Neural progenitor cell (in vitro differentiated cells): Measurements from ENCODE around the gene RPA1. TPM values are rescaled to one million over a fixed set of nuclear protein-coding genes. Genes with fewer than 3 reads are reported as not detected.
A peak's percentile ranks its signal among the peaks of the same experiment; 100 is the strongest.

Experiments
- DNase-seq: peaks from one replicate; pipeline ENCODE4 v3.0.0-alpha.2; 2016; ENCODE audit warnings: low spot score
- H2AFZ ChIP-seq: fragments of 200-600 bp; sonication (generic); replicated peaks from 2 replicates; pipeline ENCODE4 v1.6.1; 2016; ENCODE audit warnings: antibody characterized with exemption
- H3F3A ChIP-seq: fragments of 200-600 bp; sonication (generic); 2 replicates; pipeline ENCODE4 v1.6.1; 2016; ENCODE audit warnings: antibody characterized with exemption, low read depth
- H3K27ac ChIP-seq: fragments of 200-600 bp; sonication (generic); 2 replicates; pipeline ENCODE4 v1.5.1; 2016; ENCODE audit warnings: mild to moderate bottlenecking
- H3K27me3 ChIP-seq: fragments of 200-600 bp; sonication (generic); 2 replicates; pipeline ENCODE4 v1.6.1; 2016; ENCODE audit warnings: mild to moderate bottlenecking, moderate library complexity
- H3K36me3 ChIP-seq: fragments of 200-600 bp; sonication (generic); 2 replicates; pipeline ENCODE4 v1.5.1; 2016
- H3K4me1 ChIP-seq: fragments of 200-600 bp; sonication (generic); 2 replicates; pipeline ENCODE4 v1.6.1; 2016; ENCODE audit warnings: mixed run types
- H3K4me2 ChIP-seq: fragments of 200-600 bp; sonication (generic); 2 replicates; pipeline ENCODE4 v1.6.1; 2016
- H3K4me3 ChIP-seq: fragments of 200-600 bp; sonication (generic); 2 replicates; pipeline ENCODE4 v1.5.1; 2016
- H3K79me2 ChIP-seq: fragments of 200-600 bp; sonication (generic); 2 replicates; pipeline ENCODE4 v1.6.1; 2016; ENCODE audit warnings: low read depth
- H3K9ac ChIP-seq: fragments of 200-600 bp; sonication (generic); 2 replicates; pipeline ENCODE4 v1.6.1; 2016
- H3K9me3 ChIP-seq: fragments of 200-600 bp; sonication (generic); 2 replicates; pipeline ENCODE4 v1.5.1; 2016; ENCODE audit warnings: low read depth
- H4K20me1 ChIP-seq: fragments of 200-600 bp; sonication (generic); 2 replicates; pipeline ENCODE4 v1.6.1; 2016; ENCODE audit warnings: low read depth
- H3K27ac Mint-ChIP-seq: 3 replicates; pipeline ENCODE4 v1.8.0; 2021; ENCODE audit warnings: mixed read lengths
- H3K27me3 Mint-ChIP-seq: 2 replicates; pipeline ENCODE4 v1.8.0; 2022; ENCODE audit warnings: low read depth, mild to moderate bottlenecking, inconsistent platforms, moderate library complexity, mixed read lengths; ENCODE audit not compliant: insufficient read depth
- H3K36me3 Mint-ChIP-seq: 3 replicates; pipeline ENCODE4 v1.8.0; 2021; ENCODE audit warnings: mixed read lengths
- H3K4me1 Mint-ChIP-seq: 3 replicates; pipeline ENCODE4 v1.8.0; 2021; ENCODE audit warnings: mixed read lengths
- H3K4me3 Mint-ChIP-seq: 3 replicates; pipeline ENCODE4 v1.8.0; 2021; ENCODE audit warnings: mild to moderate bottlenecking, moderate library complexity, mixed read lengths
- H3K9me3 Mint-ChIP-seq: 3 replicates; pipeline ENCODE4 v1.8.0; 2020; ENCODE audit warnings: mixed read lengths
- CTCF ChIP-seq: fragments of 200-600 bp; sonication (generic); IDR thresholded peaks from 2 replicates; pipeline ENCODE4 v1.5.1; 2017; ENCODE audit warnings: antibody characterized with exemption, mild to moderate bottlenecking
- EZH2 ChIP-seq: fragments of 200-600 bp; sonication (generic); IDR thresholded peaks from 2 replicates; pipeline ENCODE4 v1.6.1; 2017; ENCODE audit warnings: antibody characterized with exemption, mild to moderate bottlenecking, moderate library complexity
- EZH2phosphoT487 ChIP-seq: fragments of 200-600 bp; sonication (generic); IDR thresholded peaks from 2 replicates; pipeline ENCODE4 v1.6.1; 2017; ENCODE audit warnings: antibody characterized with exemption
- total RNA-seq: library from RNA; depleted of rRNA; stranded (reverse); fragments of >200 nt; gene quantifications from 2 replicates; pipeline ENCODE4 v1.2.3, GENCODE V29; 2015; ENCODE audit warnings: low replicate concordance

Gene RPA1
- total RNA-seq, 1 donor from 2014 or later, result 94.4 TPM

- Mint-ChIP-seq H3K4me1 (peaks cover 45% of the 10 kb centered on the region), H3K27me3 (peaks cover 5% of the 10 kb centered on the region), H3K27ac (peak overlapping the region; percentile 96), H3K9me3 (no peaks in the 10 kb centered on the region), H3K4me3 (peak overlapping the region; percentile 9), H3K36me3 (no peaks in the 10 kb centered on the region)
- Histone ChIP-seq H4K20me1 (no peaks in the 10 kb centered on the region), H3K9me3 (no peaks in the 10 kb centered on the region), H2AFZ (peak overlapping the region; percentile 23), H3K27ac (peak overlapping the region; percentile 62), H3K4me3 (no peak overlapping the region), H3K27me3 (no peaks in the 10 kb centered on the region), H3K79me2 (no peaks in the 10 kb centered on the region), H3K9ac (no peak overlapping the region), H3F3A (peaks cover 12% of the 10 kb centered on the region), H3K4me1 (peaks cover 44% of the 10 kb centered on the region), H3K4me2 (peak overlapping the region; percentile 21), H3K36me3 (no peaks in the 10 kb centered on the region)
- no peak for DNase-seq
- TF ChIP-seq CTCF (no peak), EZH2phosphoT487 (no peak)
Measured at GRCh38 chr17:1945621-1946020, 115.8 kb downstream of the RPA1 start.

- peak; percentile 54 for DNase-seq
- H3K4me2 ChIP-seq, result peak overlapping the region; percentile 21
- peaks cover 39% of the 10 kb centered on the region for H3K4me1 Mint-ChIP-seq
- H3K36me3 Mint-ChIP-seq, result no peaks in the 10 kb centered on the region
- no peaks in the 10 kb centered on the region for H3K9me3 Mint-ChIP-seq
- peaks cover 5% of the 10 kb centered on the region for H3K27me3 Mint-ChIP-seq
- H3K79me2 ChIP-seq, result no peaks in the 10 kb centered on the region
- peak overlapping the region; percentile 62 for H3K27ac ChIP-seq
- H3F3A ChIP-seq, result peaks cover 12% of the 10 kb centered on the region
- H4K20me1 ChIP-seq, result no peaks in the 10 kb centered on the region
- TF ChIP-seq EZH2phosphoT487 (no peak), EZH2 (no peak), CTCF (no peak)
- H3K27ac Mint-ChIP-seq, result peak overlapping the region; percentile 25
- H2AFZ ChIP-seq, result peak overlapping the region; percentile 23
- H3K36me3 ChIP-seq, result no peaks in the 10 kb centered on the region
- no peak overlapping the region for H3K9ac ChIP-seq
- H3K4me3 ChIP-seq, result no peak overlapping the region
- H3K9me3 ChIP-seq, result no peaks in the 10 kb centered on the region
- no peaks in the 10 kb centered on the region for H3K27me3 ChIP-seq
- H3K4me3 Mint-ChIP-seq, result peak overlapping the region; percentile 18
- H3K4me1 ChIP-seq, result peaks cover 37% of the 10 kb centered on the region
Measured at GRCh38 chr17:1946021-1946932, 116.5 kb downstream of the RPA1 start.

GRCh38 chr17:1947229-1947742, 117.5 kb downstream of the RPA1 start:
- H3K9me3 Mint-ChIP-seq, result no peaks in the 10 kb centered on the region
- H4K20me1 ChIP-seq, result no peaks in the 10 kb centered on the region
- no peak for TF ChIP-seq CTCF
- no peak for TF ChIP-seq EZH2
- TF ChIP-seq EZH2phosphoT487, result no peak
- no peaks in the 10 kb centered on the region for H3K36me3 ChIP-seq
- no peak overlapping the region for H3K9ac ChIP-seq
- peak overlapping the region; percentile 70 for H3K4me3 Mint-ChIP-seq
- peaks cover 27% of the 10 kb centered on the region for H3K4me1 ChIP-seq
- peak; percentile 64 for DNase-seq
- peaks cover 12% of the 10 kb centered on the region for H3F3A ChIP-seq
- H3K4me2 ChIP-seq, result peak overlapping the region; percentile 6
- no peaks in the 10 kb centered on the region for H3K27me3 ChIP-seq
- no peak overlapping the region for H3K27ac ChIP-seq
- no peaks in the 10 kb centered on the region for H3K36me3 Mint-ChIP-seq
- no peaks in the 10 kb centered on the region for H3K79me2 ChIP-seq
- peaks cover 7% of the 10 kb centered on the region for H3K27me3 Mint-ChIP-seq
- peak overlapping the region; percentile 89 for H3K27ac Mint-ChIP-seq
- no peak overlapping the region for H2AFZ ChIP-seq
- peaks cover 44% of the 10 kb centered on the region for H3K4me1 Mint-ChIP-seq
- H3K4me3 ChIP-seq, result no peak overlapping the region
- H3K9me3 ChIP-seq, result no peaks in the 10 kb centered on the region
